HCEC 1CT (cell line): ENCODE data around the gene RET.
"Not testable (repeated sequence)": the region's sequence is repeated elsewhere in the genome, so short reads cannot be mapped to it uniquely, and the experiment has no call there.

Source experiments
- DNase-seq: peaks from one replicate; pipeline ENCODE4 v3.0.0-alpha.2; 2017

The RET gene

GRCh38 chr10:43079856-43080255 is 3.0 kb downstream of the RET start:
- DNase-seq = no peak

- DNase-seq = no peak
Observed at GRCh38 chr10:43082087-43082486, 5.2 kb downstream of the RET start.

- DNase-seq = no peak
Observed at GRCh38 chr10:43082746-43083145, 5.9 kb downstream of the RET start.

GRCh38 chr10:43083764-43084163 is 6.9 kb downstream of the RET start:
- no peak for DNase-seq

GRCh38 chr10:43084812-43085211 is 7.9 kb downstream of the RET start:
- DNase-seq = no peak

GRCh38 chr10:43086321-43086942 is 9.6 kb downstream of the RET start:
- DNase-seq = no peak

GRCh38 chr10:43089519-43089918 is 12.7 kb downstream of the RET start:
- DNase-seq = no peak

GRCh38 chr10:43090188-43090587 is 13.3 kb downstream of the RET start:
- no peak for DNase-seq

GRCh38 chr10:43090664-43091063 is 13.8 kb downstream of the RET start:
- DNase-seq = no peak

GRCh38 chr10:43091846-43092245 is 15.0 kb downstream of the RET start:
- DNase-seq = peak; percentile 15

- no peak for DNase-seq
Observed at GRCh38 chr10:43093423-43094076, 16.7 kb downstream of the RET start.

- no peak for DNase-seq
Observed at GRCh38 chr10:43094085-43094484, 17.2 kb downstream of the RET start.

- DNase-seq = not testable (repeated sequence)
Observed at GRCh38 chr10:43099339-43099738, 22.5 kb downstream of the RET start.

GRCh38 chr10:43099928-43100327 is 23.1 kb downstream of the RET start:
- DNase-seq = no peak

GRCh38 chr10:43100366-43100765 is 23.5 kb downstream of the RET start:
- DNase-seq = no peak

- DNase-seq = no peak
Observed at GRCh38 chr10:43102063-43102828, 25.4 kb downstream of the RET start.

GRCh38 chr10:43105102-43105955 is 28.5 kb downstream of the RET start:
- peak; percentile 56 for DNase-seq

GRCh38 chr10:43105956-43106229 is 29.0 kb downstream of the RET start:
- no peak for DNase-seq

- no peak for DNase-seq
Observed at GRCh38 chr10:43106256-43107091, 29.6 kb downstream of the RET start.

GRCh38 chr10:43108951-43109350 is 32.1 kb downstream of the RET start:
- DNase-seq = no peak

- DNase-seq = no peak
Observed at GRCh38 chr10:43109671-43110249, 32.9 kb downstream of the RET start.
